ENCODE data around the gene SLC36A1. TPM values are rescaled to one million over a fixed set of nuclear protein-coding genes. Genes with fewer than 3 reads are reported as not detected.

The SLC36A1 gene
- total and polyA plus RNA-seq, 2 of the 8 experiments (the other 6 are each of a cell fraction or from before 2014, with no cell fraction given): 6.6 to 9.6 TPM

GRCh38 chr5:151531581-151531980 lies 84.2 kb downstream of the SLC36A1 start (continued):
- TF ChIP-seq TEAD4 (IDR thresholded peaks at IDR 0.05; ENCODE audit: low read depth, low read length) (no peak), JUN (IDR thresholded peaks at IDR 0.05; ENCODE audit: low read depth, low read length) (no peak), ASH2L (IDR thresholded peaks at IDR 0.05; ENCODE audit: low read length) (no peak), JUND (IDR thresholded peaks at IDR 0.05; ENCODE audit: low read length) (no peak)
